ENCODE results near the gene KDM4C.

The KDM4C gene

DNA sequence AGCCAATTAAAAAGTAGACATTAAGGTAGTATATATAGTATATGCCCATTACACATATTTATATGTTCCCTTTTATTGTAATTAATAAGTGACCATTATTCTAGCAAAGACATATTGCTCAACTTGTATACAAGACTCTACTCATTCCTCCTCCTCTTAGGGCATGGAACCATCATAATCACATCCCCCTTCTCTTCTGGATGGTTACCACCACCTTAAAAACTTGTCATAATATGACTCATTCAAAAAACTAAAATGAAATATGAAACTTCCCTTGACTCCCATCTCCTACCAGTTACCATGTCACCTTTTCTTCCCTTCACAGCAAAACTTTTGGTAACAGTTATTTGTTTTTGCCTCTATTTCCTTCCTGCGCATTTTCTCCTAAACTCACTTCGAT is 438.7 kb downstream of the KDM4C start:
- TF ChIP-seq, protein P1, sequence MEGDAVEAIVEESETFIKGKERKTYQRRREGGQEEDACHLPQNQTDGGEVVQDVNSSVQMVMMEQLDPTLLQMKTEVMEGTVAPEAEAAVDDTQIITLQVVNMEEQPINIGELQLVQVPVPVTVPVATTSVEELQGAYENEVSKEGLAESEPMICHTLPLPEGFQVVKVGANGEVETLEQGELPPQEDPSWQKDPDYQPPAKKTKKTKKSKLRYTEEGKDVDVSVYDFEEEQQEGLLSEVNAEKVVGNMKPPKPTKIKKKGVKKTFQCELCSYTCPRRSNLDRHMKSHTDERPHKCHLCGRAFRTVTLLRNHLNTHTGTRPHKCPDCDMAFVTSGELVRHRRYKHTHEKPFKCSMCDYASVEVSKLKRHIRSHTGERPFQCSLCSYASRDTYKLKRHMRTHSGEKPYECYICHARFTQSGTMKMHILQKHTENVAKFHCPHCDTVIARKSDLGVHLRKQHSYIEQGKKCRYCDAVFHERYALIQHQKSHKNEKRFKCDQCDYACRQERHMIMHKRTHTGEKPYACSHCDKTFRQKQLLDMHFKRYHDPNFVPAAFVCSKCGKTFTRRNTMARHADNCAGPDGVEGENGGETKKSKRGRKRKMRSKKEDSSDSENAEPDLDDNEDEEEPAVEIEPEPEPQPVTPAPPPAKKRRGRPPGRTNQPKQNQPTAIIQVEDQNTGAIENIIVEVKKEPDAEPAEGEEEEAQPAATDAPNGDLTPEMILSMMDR (IDR thresholded peaks at IDR 0.05; ENCODE audit: low read depth, low read length): no peak
- H3K4me3 ChIP-seq (replicated peaks in 1 of 2; ENCODE audit: low read depth in 2 of 2, low read length in 2 of 2): no peak overlapping the region
- no peak for DNase-seq (ENCODE audit: low read depth in 2 of 2)

DNA sequence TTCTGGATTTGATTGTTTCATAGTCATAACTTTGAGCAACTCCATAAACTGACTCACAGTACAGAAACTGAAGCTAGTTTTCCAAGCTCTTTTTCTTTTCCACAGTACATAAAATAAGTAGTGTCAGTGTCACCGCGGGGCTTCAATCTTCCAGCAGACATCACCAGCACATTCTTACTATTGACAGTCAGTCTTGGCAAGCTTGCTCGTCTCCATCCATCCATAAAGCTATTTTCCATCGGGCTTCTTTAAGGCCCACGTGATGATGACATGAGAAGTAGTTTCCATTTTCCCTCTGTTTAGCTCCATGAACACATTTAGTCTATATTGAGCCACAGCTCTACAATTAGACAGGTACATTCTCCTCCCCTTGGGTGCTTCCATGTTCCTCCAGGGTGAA is 443.4 kb downstream of the KDM4C start:
- H3K4me3 ChIP-seq (replicated peaks in 1 of 2; ENCODE audit: low read depth in 2 of 2, low read length in 2 of 2): no peak overlapping the region
- DNase-seq (ENCODE audit: low read depth in 2 of 2): no peak
- TF ChIP-seq, protein P1 (IDR thresholded peaks at IDR 0.05; ENCODE audit: low read depth, low read length): no peak

DNA sequence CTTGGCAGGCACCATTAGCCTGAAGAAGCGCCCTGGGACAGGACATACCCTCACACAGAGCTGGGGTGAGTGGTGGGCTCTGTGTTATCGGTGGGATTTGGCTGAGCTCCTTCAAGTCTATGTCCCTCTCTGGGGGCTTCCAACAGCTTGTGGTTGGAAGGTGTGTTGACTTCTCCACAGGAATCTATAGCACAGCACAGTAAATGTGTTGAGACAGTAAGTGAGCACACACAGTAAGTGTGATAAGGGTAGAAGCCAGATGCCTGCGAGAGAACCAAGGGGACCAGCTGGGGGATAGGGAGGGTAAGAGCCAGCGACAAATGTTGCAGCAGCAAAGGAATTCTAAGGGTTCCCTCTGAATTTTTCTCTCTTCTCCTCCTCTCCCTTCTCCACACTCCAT is 448.0 kb downstream of the KDM4C start:
- TF ChIP-seq, protein P1 (IDR thresholded peaks at IDR 0.05; ENCODE audit: low read depth, low read length): no peak
- H3K4me3 ChIP-seq (replicated peaks in 1 of 2; ENCODE audit: low read depth in 2 of 2, low read length in 2 of 2): no peak overlapping the region
- no peak for DNase-seq (ENCODE audit: low read depth in 2 of 2)

DNA sequence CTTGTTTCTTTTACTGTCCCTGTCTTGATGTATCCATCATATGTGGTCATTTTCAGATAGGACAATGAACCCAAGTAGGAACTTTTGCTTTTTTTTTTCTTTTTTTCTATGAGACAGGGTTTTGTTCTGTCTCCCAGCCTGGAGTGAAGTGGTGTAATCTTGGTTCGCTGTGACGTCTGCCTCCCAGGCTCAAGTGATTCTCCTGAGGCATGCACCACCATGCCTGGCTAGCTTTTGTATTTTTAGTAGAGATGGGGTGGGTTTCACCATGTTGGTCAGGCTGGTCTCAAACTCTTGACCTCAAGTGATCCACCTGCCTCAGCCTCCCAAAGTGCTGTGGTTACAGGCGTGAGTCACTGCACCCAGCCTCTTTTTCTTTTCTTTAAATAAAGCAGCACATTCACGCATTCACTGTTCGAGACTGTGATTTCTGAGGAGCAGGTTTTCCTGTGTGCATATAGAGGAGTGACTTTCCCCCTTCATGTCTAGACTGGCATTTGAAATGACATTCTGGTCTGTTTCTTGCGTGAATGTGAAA is 448.5 kb downstream of the KDM4C start:
- no peak for DNase-seq (ENCODE audit: low read depth in 2 of 2)
- H3K4me3 ChIP-seq (replicated peaks in 1 of 2; ENCODE audit: low read depth in 2 of 2, low read length in 2 of 2): no peak overlapping the region
- TF ChIP-seq, protein P1 (IDR thresholded peaks at IDR 0.05; ENCODE audit: low read depth, low read length): no peak

DNA sequence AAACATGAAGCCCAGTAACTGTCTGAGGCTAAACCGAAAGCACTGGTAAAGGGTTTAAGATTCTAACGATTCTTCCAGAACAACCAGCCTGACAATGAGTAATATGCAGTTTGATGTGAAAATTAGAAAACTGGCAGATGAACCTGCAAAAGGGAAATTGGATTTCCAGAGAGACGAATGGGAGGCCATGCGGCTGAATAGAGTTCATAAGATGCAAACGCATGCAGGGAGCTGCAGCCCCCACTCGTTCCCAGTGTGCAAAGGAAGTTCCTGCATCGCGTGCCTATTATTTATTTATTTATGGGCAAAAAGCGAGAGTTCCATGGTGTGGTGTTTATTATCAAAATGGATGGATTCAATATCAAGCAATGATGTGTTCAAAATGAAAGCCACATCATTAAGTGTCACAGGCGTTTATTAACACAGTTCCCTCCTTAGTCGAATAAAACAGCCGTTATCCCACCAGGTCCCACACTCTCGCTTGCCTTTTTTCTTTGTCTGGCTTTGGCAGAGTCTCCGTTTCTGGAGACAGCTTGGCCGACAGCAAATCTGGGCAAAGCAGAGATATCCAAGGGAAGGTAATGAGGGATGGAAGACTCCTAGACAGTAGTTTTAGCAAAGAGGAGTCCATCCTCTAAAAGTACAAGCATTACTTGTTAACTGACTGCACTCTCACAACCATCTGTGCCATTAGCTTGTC is 451.4 kb downstream of the KDM4C start:
- no peak overlapping the region for H3K4me3 ChIP-seq (replicated peaks in 1 of 2; ENCODE audit: low read depth in 2 of 2, low read length in 2 of 2)
- DNase-seq (ENCODE audit: low read depth in 2 of 2): no peak
- TF ChIP-seq, protein P1 (IDR thresholded peaks at IDR 0.05; ENCODE audit: low read depth, low read length): no peak

DNA sequence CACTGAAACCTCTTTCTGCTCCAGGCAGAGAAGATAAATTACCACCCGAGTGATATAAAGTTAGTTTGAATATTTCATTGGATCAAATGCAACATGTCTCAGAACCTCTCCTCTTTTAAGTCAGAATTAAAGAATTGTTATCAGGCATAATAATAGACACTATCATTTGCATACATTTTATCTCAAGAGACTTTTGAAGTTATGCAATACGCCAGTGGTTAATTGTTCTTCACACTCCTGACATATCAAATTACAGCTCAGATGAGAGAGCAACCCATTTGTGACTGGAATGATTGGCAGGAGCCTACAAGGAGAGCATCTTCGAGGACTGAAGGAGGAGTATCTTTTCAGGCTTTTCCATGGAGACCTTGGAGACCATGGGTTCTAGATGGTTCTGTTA is 452.2 kb downstream of the KDM4C start:
- H3K4me3 ChIP-seq (replicated peaks in 1 of 2; ENCODE audit: low read depth in 2 of 2, low read length in 2 of 2): no peak overlapping the region
- TF ChIP-seq, protein P1 (IDR thresholded peaks at IDR 0.05; ENCODE audit: low read depth, low read length): no peak
- DNase-seq (ENCODE audit: low read depth in 2 of 2): no peak
